ENCODE data around the gene DFFA.

Gene DFFA

DNA sequence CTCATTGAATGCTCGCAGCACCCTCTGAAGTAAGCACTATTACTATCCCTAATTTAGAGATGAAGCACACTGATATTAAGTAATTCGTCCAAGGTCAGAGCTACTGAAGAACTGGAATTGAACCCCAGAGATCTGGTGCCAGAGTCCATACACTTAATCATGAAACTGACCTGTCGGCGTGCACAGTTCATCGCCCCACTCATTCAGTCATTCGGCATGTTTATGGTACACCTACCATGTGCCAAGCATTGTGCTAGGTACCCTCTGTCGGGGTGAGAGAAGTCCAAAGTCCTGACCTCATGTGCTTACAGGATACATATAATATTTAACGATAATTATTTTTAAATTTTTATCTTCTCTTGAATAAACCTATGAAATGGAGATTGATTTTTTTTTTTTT is 47.7 kb downstream of the DFFA start:
- no peaks in the 10 kb centered on the region for H3K9me3 ChIP-seq (ENCODE audit: insufficient read depth, low read length)
- no peak overlapping the region for H3K4me2 ChIP-seq (ENCODE audit: low read depth, low read length, poor library complexity, severe bottlenecking)
- no peak overlapping the region for H3K27ac ChIP-seq (ENCODE audit: low read depth, low read length)
- H3K79me2 ChIP-seq (ENCODE audit: insufficient read depth, low read length) = no peaks in the 10 kb centered on the region
- H3K36me3 ChIP-seq (ENCODE audit: low read length) = no peaks in the 10 kb centered on the region
- H4K20me1 ChIP-seq (ENCODE audit: low read depth, low read length) = no peaks in the 10 kb centered on the region
- no peak overlapping the region for H3K4me3 ChIP-seq (ENCODE audit: insufficient read depth, low read length, poor library complexity, severe bottlenecking)
- 0 out of 2 replicates have a peak, but pooled peaks cover 3% of the 10 kb centered on the region for H3F3A ChIP-seq (ENCODE audit: insufficient read depth)
- no peaks in the 10 kb centered on the region for H3K9me2 ChIP-seq (replicated peaks; ENCODE audit: insufficient read depth, low read length)
- TF ChIP-seq CTCF (IDR thresholded peaks at IDR 0.05; ENCODE audit: insufficient read depth, low read length, poor library complexity, severe bottlenecking) (no peak), EZH2phosphoT487 (conservative IDR thresholded peaks at IDR 0.05; ENCODE audit: low read length) (no peak)
- no peaks in the 10 kb centered on the region for H3K27me3 ChIP-seq (ENCODE audit: low read length)
- no peak overlapping the region for H3K9ac ChIP-seq (ENCODE audit: low read length)
- no peak overlapping the region for H2AFZ ChIP-seq (ENCODE audit: low read depth, low read length, severe bottlenecking)

DNA sequence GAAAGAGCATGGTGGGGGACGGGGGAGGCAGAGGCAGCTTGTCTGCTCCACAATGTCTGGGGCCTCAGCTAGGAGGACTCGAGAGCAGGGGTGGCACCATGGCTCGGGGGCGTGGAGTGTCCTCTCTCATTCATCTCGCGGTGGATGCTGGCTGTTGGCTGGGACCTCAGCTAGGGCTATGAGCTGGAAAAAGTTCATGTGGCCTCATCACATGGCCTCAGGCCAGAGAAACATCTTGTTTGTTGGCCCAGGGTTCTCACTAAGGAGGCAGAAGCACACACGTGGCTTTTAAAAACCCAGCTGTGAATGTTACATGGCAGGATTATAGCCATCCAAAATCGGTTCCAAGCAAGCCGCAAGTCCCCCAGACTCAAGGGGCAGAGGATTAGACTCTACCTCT is 48.3 kb downstream of the DFFA start:
- no peak overlapping the region for H3K4me2 ChIP-seq (ENCODE audit: low read depth, low read length, poor library complexity, severe bottlenecking)
- no peaks in the 10 kb centered on the region for H4K20me1 ChIP-seq (ENCODE audit: low read depth, low read length)
- no peaks in the 10 kb centered on the region for H3K79me2 ChIP-seq (ENCODE audit: insufficient read depth, low read length)
- TF ChIP-seq CTCF (IDR thresholded peaks at IDR 0.05; ENCODE audit: insufficient read depth, low read length, poor library complexity, severe bottlenecking) (no peak), EZH2phosphoT487 (conservative IDR thresholded peaks at IDR 0.05; ENCODE audit: low read length) (no peak)
- H2AFZ ChIP-seq (ENCODE audit: low read depth, low read length, severe bottlenecking) = no peak overlapping the region
- 0 out of 2 replicates have a peak, but pooled peaks cover 3% of the 10 kb centered on the region for H3F3A ChIP-seq (ENCODE audit: insufficient read depth)
- no peak overlapping the region for H3K4me3 ChIP-seq (ENCODE audit: insufficient read depth, low read length, poor library complexity, severe bottlenecking)
- H3K9ac ChIP-seq (ENCODE audit: low read length) = no peak overlapping the region
- no peaks in the 10 kb centered on the region for H3K36me3 ChIP-seq (ENCODE audit: low read length)
- no peaks in the 10 kb centered on the region for H3K9me3 ChIP-seq (ENCODE audit: insufficient read depth, low read length)
- H3K9me2 ChIP-seq (replicated peaks; ENCODE audit: insufficient read depth, low read length) = no peaks in the 10 kb centered on the region
- no peaks in the 10 kb centered on the region for H3K27me3 ChIP-seq (ENCODE audit: low read length)
- no peak overlapping the region for H3K27ac ChIP-seq (ENCODE audit: low read depth, low read length)

DNA sequence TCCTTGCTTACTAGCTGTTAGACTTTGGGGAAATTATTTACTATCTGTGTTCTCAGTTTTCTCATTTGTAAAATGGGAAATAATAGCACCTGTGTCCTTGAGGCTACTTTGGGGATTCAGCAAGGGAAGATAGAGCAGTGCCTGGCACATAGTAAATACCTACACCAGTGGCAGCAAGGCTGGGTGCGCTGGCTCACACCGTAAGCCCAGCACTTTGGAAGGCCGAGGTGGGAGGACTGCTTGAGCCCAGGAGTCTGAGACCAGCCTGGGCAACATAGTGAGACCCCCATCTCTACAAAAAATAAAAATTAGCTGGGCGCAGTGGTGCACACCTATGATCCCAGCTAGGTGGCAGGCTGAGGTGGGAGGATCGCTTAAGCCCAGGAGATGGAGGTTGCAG is 50.7 kb downstream of the DFFA start:
- H3K9me2 ChIP-seq (replicated peaks; ENCODE audit: insufficient read depth, low read length) = no peaks in the 10 kb centered on the region
- no peak for TF ChIP-seq CTCF (IDR thresholded peaks at IDR 0.05; ENCODE audit: insufficient read depth, low read length, poor library complexity, severe bottlenecking)
- TF ChIP-seq EZH2phosphoT487 (conservative IDR thresholded peaks at IDR 0.05; ENCODE audit: low read length) = no peak
- no peaks in the 10 kb centered on the region for H3K9me3 ChIP-seq (ENCODE audit: insufficient read depth, low read length)
- no peak overlapping the region for H2AFZ ChIP-seq (ENCODE audit: low read depth, low read length, severe bottlenecking)
- no peak overlapping the region for H3K27ac ChIP-seq (ENCODE audit: low read depth, low read length)
- H3K36me3 ChIP-seq (ENCODE audit: low read length) = peaks cover 6% of the 10 kb centered on the region; the same call in 1 of the 2 replicates
- no peaks in the 10 kb centered on the region for H3K79me2 ChIP-seq (ENCODE audit: insufficient read depth, low read length)
- no peak overlapping the region for H3K9ac ChIP-seq (ENCODE audit: low read length)
- no peaks in the 10 kb centered on the region for H4K20me1 ChIP-seq (ENCODE audit: low read depth, low read length)
- no peak overlapping the region for H3K4me2 ChIP-seq (ENCODE audit: low read depth, low read length, poor library complexity, severe bottlenecking)
- H3F3A ChIP-seq (ENCODE audit: insufficient read depth) = 0 out of 2 replicates have a peak, but pooled peaks cover 3% of the 10 kb centered on the region
- no peaks in the 10 kb centered on the region for H3K27me3 ChIP-seq (ENCODE audit: low read length)
- no peak overlapping the region for H3K4me3 ChIP-seq (ENCODE audit: insufficient read depth, low read length, poor library complexity, severe bottlenecking)

Data from SU-DHL-6 (cell line).